ENCODE data around the gene SLC24A3.

- TF ChIP-seq CTCF (IDR thresholded peaks at IDR 0.05) (no peak), POLR2A (IDR thresholded peaks at IDR 0.05) (no peak), EP300 (IDR thresholded peaks at IDR 0.05) (no peak)
These were observed 91.9 kb downstream of the SLC24A3 start for GRCh38 chr20:19304389-19304788.

Measured in sigmoid colon (tissue), 4 donors.